H1 (cell line): Measurements from ENCODE around the gene CDH8. TPM values are rescaled to one million over a fixed set of nuclear protein-coding genes. Genes with fewer than 3 reads are reported as not detected.

Experiments used
- CTCF ChIA-PET: fragments of 300-600 bp; sonication (Branson Sonifier 250); formaldehyde crosslinking; loops from one replicate; lab custom pipeline; 2021; ENCODE audit not compliant: partially characterized antibody; lab: Charles Lee
- POLR2A ChIA-PET: fragments of 300-600 bp; sonication (Branson Sonifier 250); formaldehyde crosslinking; loops from one replicate; lab custom pipeline; 2021; ENCODE audit warnings: inconsistent platforms; ENCODE audit not compliant: partially characterized antibody; lab: Charles Lee
- DNase-seq, 2 experiments: peaks; one replicate each; pipeline versions ENCODE4 v3.0.0 to v3.0.0-alpha.2; 2010 to 2022; ENCODE audit warnings: low spot score in 2 of 2, low read depth in 1 of 2, mixed read lengths in 1 of 2
- FAIRE-seq: peaks from 2 replicates; lab custom pipeline; 2011; peaks lifted over from hg19 to GRCh38; lab: Jason Lieb, UNC
- H2AFZ ChIP-seq: 2 replicates; pipeline ENCODE4 v1.8.1; 2012; ENCODE audit warnings: low read length, inconsistent platforms
- H2AK5ac ChIP-seq: 2 replicates; pipeline ENCODE4 v1.6.1; 2013; ENCODE audit warnings: low read depth, low read length
- H2BK120ac ChIP-seq: replicated peaks from 2 replicates; pipeline ENCODE3; 2013; ENCODE audit warnings: low read depth, low read length, inconsistent platforms
- H2BK12ac ChIP-seq: 2 replicates; pipeline ENCODE4 v1.6.1; 2013; ENCODE audit warnings: low read depth, low read length
- H2BK15ac ChIP-seq: 2 replicates; pipeline ENCODE4 v1.6.1; 2013; ENCODE audit warnings: low read length
- H2BK20ac ChIP-seq: 2 replicates; pipeline ENCODE4 v1.6.1; 2013; ENCODE audit warnings: low read length
- H2BK5ac ChIP-seq: 2 replicates; pipeline ENCODE4 v1.6.1; 2013; ENCODE audit warnings: low read depth, low read length
- H3K14ac ChIP-seq: 2 replicates; pipeline ENCODE4 v1.6.1; 2013; ENCODE audit warnings: inconsistent platforms; ENCODE audit not compliant: insufficient read length
- H3K18ac ChIP-seq: 2 replicates; pipeline ENCODE4 v1.6.1; 2013; ENCODE audit warnings: low read length; ENCODE audit errors: extremely low read depth
- H3K23ac ChIP-seq: 2 replicates; pipeline ENCODE4 v1.6.1; 2013; ENCODE audit warnings: inconsistent platforms; ENCODE audit not compliant: insufficient read length
- H3K23me2 ChIP-seq: 2 replicates; pipeline ENCODE4 v1.6.1; 2013; ENCODE audit warnings: low read depth, low read length
- H3K27ac ChIP-seq: 2 replicates; pipeline ENCODE4 v1.6.1; 2011; ENCODE audit warnings: low read depth, low read length, inconsistent platforms
- H3K27me3 ChIP-seq, 4 experiments: replicated peaks in 1 of 4; 1 replicate in 1 of 4; 2 replicates in 3 of 4; pipeline versions ENCODE4 v1.6.1 to v1.8.1; 2011 to 2013; ENCODE audit warnings: low read length in 3 of 4, mild to moderate bottlenecking in 3 of 4, inconsistent platforms in 2 of 4, mixed read lengths in 2 of 4, moderate library complexity in 1 of 4; ENCODE audit not compliant: control insufficient read depth in 3 of 4, insufficient read depth in 3 of 4; ENCODE audit errors: extremely low read depth in 1 of 4
- H3K36me3 ChIP-seq, 4 experiments: 2 replicates each; pipeline versions ENCODE4 v1.6.1 to v1.8.1; 2011 to 2013; ENCODE audit warnings: mild to moderate bottlenecking in 4 of 4, low read length in 3 of 4, moderate library complexity in 2 of 4, control low read depth in 1 of 4, inconsistent platforms in 1 of 4; ENCODE audit not compliant: insufficient read depth in 4 of 4, control insufficient read depth in 2 of 4
- H3K4ac ChIP-seq: replicated peaks from 2 replicates; pipeline ENCODE3; 2013; ENCODE audit warnings: low read length, low read depth, mixed read lengths, inconsistent platforms; ENCODE audit not compliant: insufficient read length
- H3K4me1 ChIP-seq, 4 experiments: replicated peaks in 1 of 4; 1 replicate in 1 of 4; 2 replicates in 3 of 4; pipeline versions ENCODE4 v1.6.1 to v1.8.1; 2011 to 2013; ENCODE audit warnings: low read length in 3 of 4, inconsistent platforms in 2 of 4, mixed read lengths in 1 of 4; ENCODE audit not compliant: insufficient read depth in 4 of 4, control insufficient read depth in 3 of 4
- H3K4me2 ChIP-seq, 2 experiments: 2 replicates each; pipeline versions ENCODE4 v1.6.1 to v1.8.1; 2011 to 2013; ENCODE audit warnings: low read depth in 2 of 2, low read length in 2 of 2, control low read depth in 1 of 2, inconsistent platforms in 1 of 2, mild to moderate bottlenecking in 1 of 2; ENCODE audit not compliant: insufficient read depth in 1 of 2
- H3K4me3 ChIP-seq, 4 experiments: fragments of 200-600, 300-600 bp in 1 of 4; sonication (generic), shearing (Covaris generic), sonication (Bioruptor Twin) in 1 of 4; 2 replicates each; pipeline versions ENCODE4 v1.5.1 to v1.8.1; 2011 to 2016; ENCODE audit warnings: low read length in 4 of 4, low read depth in 3 of 4, control low read depth in 2 of 4, inconsistent platforms in 2 of 4, mild to moderate bottlenecking in 2 of 4, mixed read lengths in 1 of 4, moderate library complexity in 1 of 4; ENCODE audit not compliant: insufficient read depth in 2 of 4; ENCODE audit errors: extremely low read depth in 1 of 4
- H3K56ac ChIP-seq: replicated peaks from 2 replicates; pipeline ENCODE3; 2013; ENCODE audit warnings: low read depth, mild to moderate bottlenecking, mixed read lengths, low read length, inconsistent platforms; ENCODE audit not compliant: insufficient read length
- H3K79me1 ChIP-seq: 2 replicates; pipeline ENCODE4 v1.6.1; 2013; ENCODE audit warnings: low read depth, low read length, control low read depth
- H3K79me2 ChIP-seq, 2 experiments: 2 replicates each; pipeline versions ENCODE4 v1.6.1 to v1.8.1; 2012 to 2013; ENCODE audit warnings: low read length in 2 of 2, mild to moderate bottlenecking in 2 of 2, inconsistent platforms in 1 of 2; ENCODE audit not compliant: insufficient read depth in 2 of 2, control insufficient read depth in 1 of 2
- H3K9ac ChIP-seq, 4 experiments: replicated peaks in 1 of 4; 1 replicate in 1 of 4; 2 replicates in 3 of 4; pipeline versions ENCODE4 v1.6.1 to v1.8.1; 2011 to 2013; ENCODE audit warnings: low read depth in 3 of 4, low read length in 3 of 4, control low read depth in 2 of 4, mild to moderate bottlenecking in 2 of 4, moderate library complexity in 2 of 4, inconsistent platforms in 1 of 4; ENCODE audit errors: extremely low read depth in 1 of 4
- H3K9me3 ChIP-seq, 2 experiments: 2 replicates each; pipeline versions ENCODE4 v1.6.1 to v1.8.1; 2012 to 2013; ENCODE audit warnings: mild to moderate bottlenecking in 2 of 2, moderate library complexity in 2 of 2, control low read depth in 1 of 2, inconsistent platforms in 1 of 2, low read depth in 1 of 2, low read length in 1 of 2, mixed read lengths in 1 of 2; ENCODE audit not compliant: insufficient read depth in 2 of 2
- H4K20me1 ChIP-seq, 2 experiments: replicated peaks in 1 of 2; 2 replicates each; pipeline versions ENCODE3 to v1.8.1; 2011 to 2013; ENCODE audit warnings: inconsistent platforms in 2 of 2, low read length in 2 of 2, mild to moderate bottlenecking in 1 of 2; ENCODE audit not compliant: insufficient read depth in 2 of 2, control insufficient read depth in 1 of 2
- H4K5ac ChIP-seq: 2 replicates; pipeline ENCODE4 v1.6.1; 2013; ENCODE audit warnings: low read length, low read depth, mixed read lengths, inconsistent platforms; ENCODE audit not compliant: insufficient read length
- H4K8ac ChIP-seq: 2 replicates; pipeline ENCODE4 v1.8.0; 2013; ENCODE audit warnings: mild to moderate bottlenecking, moderate library complexity, low read length, inconsistent platforms; ENCODE audit not compliant: insufficient read depth; ENCODE audit errors: extremely low read depth
- H4K91ac ChIP-seq: replicated peaks from 2 replicates; pipeline ENCODE3; 2013; ENCODE audit warnings: low read length, mixed read lengths, inconsistent platforms; ENCODE audit not compliant: insufficient read length
- CREB1 ChIP-seq: IDR thresholded peaks from 2 replicates; pipeline ENCODE4 v1.6.1; 2012; ENCODE audit warnings: inconsistent platforms
- WGBS, 2 experiments: shearing (Covaris generic) in 1 of 2; methylation state at CpG; one replicate each; pipeline versions ENCODE4 v1.1.6 to v1.1.7; 2013 to 2015; ENCODE audit warnings: low lambda C conversion rate in 2 of 2, mixed read lengths in 2 of 2, inconsistent platforms in 1 of 2, low coverage in 1 of 2, missing lambda C conversion rate in 1 of 2; ENCODE audit not compliant: insufficient replicate concordance in 2 of 2, insufficient coverage in 1 of 2, insufficient read length in 1 of 2; ENCODE audit errors: extremely low coverage in 1 of 2, missing lambda C conversion rate in 1 of 2; 5-methylcytosine and 5-hydroxymethylcytosine counted together
- polyA plus RNA-seq, 7 experiments: library from polyadenylated mRNA; depleted of rRNA in 3 of 7; stranded (reverse) in 5 of 7; unstranded in 2 of 7; fragments of >200 nt in 5 of 7; fragments of 200-250 nt in 2 of 7; gene quantifications; 1 replicate in 5 of 7; 2 replicates in 1 of 7; 4 replicates in 1 of 7; pipeline versions ENCODE4 v1.2.1 to v1.2.3, GENCODE V29; 2011 to 2013; ENCODE audit warnings: missing spikeins in 2 of 7, mixed read lengths in 2 of 7
- total RNA-seq: library from RNA; stranded (reverse); fragmentation: NEBNext Ultra II Directional; extraction: Animal tissue kit (Norgen Biotek cat#: 25700); gene quantifications from 2 replicates; pipeline ENCODE4 v1.2.1, GENCODE V29; 2021

The CDH8 gene
- total and polyA plus RNA-seq, 2 of the 8 experiments (the other 6 are each of a cell fraction or from before 2014, with no cell fraction given): 7.7 to 8.4 TPM

DNA sequence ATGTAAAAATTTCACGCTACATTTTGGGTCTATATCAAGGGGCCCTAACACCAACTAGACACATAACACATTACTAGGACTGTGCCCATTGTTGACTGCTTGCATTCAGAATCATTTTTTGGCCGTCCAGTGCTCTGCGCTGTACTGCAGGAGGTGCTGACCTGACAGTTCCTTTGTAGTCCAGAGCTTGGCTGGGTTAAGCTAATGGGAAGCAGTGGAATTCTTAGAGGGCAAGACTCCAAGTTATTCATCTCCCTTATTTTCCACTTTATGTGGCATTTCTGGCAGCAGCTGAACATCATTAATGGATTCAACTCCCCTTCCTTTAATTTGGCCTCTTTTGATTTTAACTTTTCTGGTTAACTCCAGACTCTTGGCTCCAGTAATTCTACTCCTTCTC is 351.7 kb downstream of the CDH8 start:
- Histone ChIP-seq H3K4me2 (no peak overlapping the region), H4K5ac (no peak overlapping the region), H3K18ac (no peak overlapping the region), H2BK12ac (no peak overlapping the region), H2AFZ (no peak overlapping the region), H3K23ac (no peak overlapping the region), H3K9ac (no peak overlapping the region), H4K8ac (no peak overlapping the region), H3K4me1 (peaks cover 0 to 2% (median 0%) of the 10 kb centered on the region in 4 experiments; a peak in 2 of 7 replicates), H3K4me3 (no peak overlapping the region), H3K56ac (no peak overlapping the region), H3K36me3 (no peaks in the 10 kb centered on the region), H3K4ac (no peak overlapping the region), H2BK20ac (no peak overlapping the region), H3K27ac (no peak overlapping the region), H4K20me1 (no peaks in the 10 kb centered on the region), H2BK120ac (no peak overlapping the region), H2AK5ac (no peak overlapping the region), H2BK15ac (no peak overlapping the region), H3K79me2 (no peaks in the 10 kb centered on the region), H3K79me1 (no peaks in the 10 kb centered on the region), H3K9me3 (no peaks in the 10 kb centered on the region), H2BK5ac (no peak overlapping the region), H4K91ac (no peak overlapping the region), H3K27me3 (no peaks in the 10 kb centered on the region), H3K23me2 (no peaks in the 10 kb centered on the region), H3K14ac (no peak overlapping the region)
- DNase-seq (no peak), FAIRE-seq (no peak)
- CTCF ChIA-PET: interaction anchor here (1.7 kb wide), 1 partner anchor 251 kb away, joined by 4 read pairs; no protein-coding TSS in a partner anchor
- WGBS, 2 experiments: 86% methylated on average over 3 of the region's 3 CpGs; no CpG with 5 or more reads in 1 of the 2 experiments
- POLR2A ChIA-PET: no interaction called here
- TF ChIP-seq CREB1: no peak
- TF ChIP-seq, all 59 proteins: peak for 0
